Astrocyte of the spinal cord (primary cell): ENCODE measurements around the gene FSIP1.
A peak's percentile ranks its signal among the peaks of the same experiment; 100 is the strongest.

Experiments
- DNase-seq: peaks from one replicate; pipeline ENCODE4 v3.0.0; 2011; ENCODE audit warnings: low read depth, low spot score
- H3K4me3 ChIP-seq: 2 replicates; pipeline ENCODE4 v1.5.1; 2011; ENCODE audit warnings: low read depth, mild to moderate bottlenecking, low read length, moderate library complexity
- CTCF ChIP-seq: IDR thresholded peaks from 2 replicates; pipeline ENCODE4 v1.5.1; 2012; ENCODE audit warnings: low read depth, mild to moderate bottlenecking, low read length, inconsistent platforms
- in situ Hi-C: cut with HindIII; loops from 2 replicates; pipeline ENCODE4 v1.10.0; 2017; ENCODE audit warnings: low sequenced_read_pairs

FSIP1 gene

GRCh38 chr15:39667382-39668127 lies 115.1 kb downstream of the FSIP1 start:
- in situ Hi-C loops = no loop called here
- no peak for DNase-seq
- no peak overlapping the region for H3K4me3 ChIP-seq
- no peak for TF ChIP-seq CTCF

GRCh38 chr15:39666677-39667076 lies 116.0 kb downstream of the FSIP1 start:
- TF ChIP-seq CTCF = no peak
- no peak overlapping the region for H3K4me3 ChIP-seq
- peak; percentile 73 for DNase-seq
- in situ Hi-C loops = no loop called here

- in situ Hi-C loops = no loop called here
- TF ChIP-seq CTCF = no peak
- no peak overlapping the region for H3K4me3 ChIP-seq
- peak; percentile 7 for DNase-seq
Observed at GRCh38 chr15:39665629-39666250, 116.9 kb downstream of the FSIP1 start.

GRCh38 chr15:39663704-39664250 lies 118.9 kb downstream of the FSIP1 start:
- no peak for DNase-seq
- TF ChIP-seq CTCF = no peak
- H3K4me3 ChIP-seq = no peak overlapping the region
- in situ Hi-C loops = no loop called here

GRCh38 chr15:39661776-39662175 lies 120.9 kb downstream of the FSIP1 start:
- peak; percentile 23 for DNase-seq
- in situ Hi-C loops = no loop called here
- TF ChIP-seq CTCF = no peak
- no peak overlapping the region for H3K4me3 ChIP-seq

GRCh38 chr15:39658740-39659139 lies 123.9 kb downstream of the FSIP1 start:
- no peak for TF ChIP-seq CTCF
- DNase-seq = no peak
- in situ Hi-C loops = no loop called here
- no peak overlapping the region for H3K4me3 ChIP-seq
